ENCODE results near the gene DHH. TPM values are rescaled to one million over a fixed set of nuclear protein-coding genes. Genes with fewer than 3 reads are reported as not detected.

The DHH gene
- total RNA-seq, 4 donors from 2014 or later, result 0.23 to 0.45 (median 0.29) TPM; not detected in 1

DNA sequence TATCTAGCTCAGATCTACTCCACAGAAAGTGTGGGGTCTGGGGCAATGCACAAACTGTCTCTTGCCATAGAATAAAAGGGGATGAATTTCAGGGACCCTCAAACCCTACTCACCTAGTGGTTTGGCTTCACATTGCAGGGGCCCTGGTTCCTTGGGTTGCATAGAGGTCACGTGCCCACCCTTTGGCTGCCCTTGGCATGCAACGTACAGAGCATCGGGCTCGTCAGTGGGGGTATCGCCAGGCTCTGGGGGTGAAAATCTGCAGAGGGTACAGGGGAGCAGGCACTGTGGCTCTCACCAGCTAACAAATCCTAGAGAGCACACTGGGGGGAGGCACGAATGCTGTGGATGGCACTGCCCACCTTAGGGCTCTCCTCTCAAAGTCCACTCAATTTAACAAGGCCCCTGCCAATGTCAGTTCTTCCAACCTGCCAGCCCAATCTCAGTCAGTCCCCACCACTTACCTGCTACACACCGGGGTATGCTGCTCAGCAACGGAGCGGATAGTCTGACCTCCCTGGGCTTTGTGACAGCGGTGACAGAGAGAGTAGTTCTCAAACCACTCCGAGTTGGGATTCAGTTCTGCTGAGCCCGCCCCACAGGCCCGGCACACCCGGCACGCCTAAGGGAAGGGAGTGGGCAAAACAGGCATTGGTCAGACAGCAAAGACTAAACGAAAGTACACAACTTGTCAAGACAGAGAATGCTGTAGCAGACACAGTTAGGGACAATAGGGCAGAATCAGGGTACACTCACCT lies 42.0 kb downstream of the DHH start:
- no peak for DNase-seq (ENCODE audit: low spot score in 2 of 2)
- no peak overlapping the region for H3K4me3 ChIP-seq (ENCODE audit: low read depth, poor library complexity, severe bottlenecking)
- 70 to 74% methylated on average over 16 of the region's 16 CpGs for WGBS, 2 donors
- intact Hi-C loops (cut with DNase I; ENCODE audit: low total_unique reads), result no loop called here
- TF ChIP-seq, protein P1, sequence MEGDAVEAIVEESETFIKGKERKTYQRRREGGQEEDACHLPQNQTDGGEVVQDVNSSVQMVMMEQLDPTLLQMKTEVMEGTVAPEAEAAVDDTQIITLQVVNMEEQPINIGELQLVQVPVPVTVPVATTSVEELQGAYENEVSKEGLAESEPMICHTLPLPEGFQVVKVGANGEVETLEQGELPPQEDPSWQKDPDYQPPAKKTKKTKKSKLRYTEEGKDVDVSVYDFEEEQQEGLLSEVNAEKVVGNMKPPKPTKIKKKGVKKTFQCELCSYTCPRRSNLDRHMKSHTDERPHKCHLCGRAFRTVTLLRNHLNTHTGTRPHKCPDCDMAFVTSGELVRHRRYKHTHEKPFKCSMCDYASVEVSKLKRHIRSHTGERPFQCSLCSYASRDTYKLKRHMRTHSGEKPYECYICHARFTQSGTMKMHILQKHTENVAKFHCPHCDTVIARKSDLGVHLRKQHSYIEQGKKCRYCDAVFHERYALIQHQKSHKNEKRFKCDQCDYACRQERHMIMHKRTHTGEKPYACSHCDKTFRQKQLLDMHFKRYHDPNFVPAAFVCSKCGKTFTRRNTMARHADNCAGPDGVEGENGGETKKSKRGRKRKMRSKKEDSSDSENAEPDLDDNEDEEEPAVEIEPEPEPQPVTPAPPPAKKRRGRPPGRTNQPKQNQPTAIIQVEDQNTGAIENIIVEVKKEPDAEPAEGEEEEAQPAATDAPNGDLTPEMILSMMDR (IDR thresholded peaks at IDR 0.05), result no peak
- TF ChIP-seq POLR2A (IDR thresholded peaks at IDR 0.05), result no peak

DNA sequence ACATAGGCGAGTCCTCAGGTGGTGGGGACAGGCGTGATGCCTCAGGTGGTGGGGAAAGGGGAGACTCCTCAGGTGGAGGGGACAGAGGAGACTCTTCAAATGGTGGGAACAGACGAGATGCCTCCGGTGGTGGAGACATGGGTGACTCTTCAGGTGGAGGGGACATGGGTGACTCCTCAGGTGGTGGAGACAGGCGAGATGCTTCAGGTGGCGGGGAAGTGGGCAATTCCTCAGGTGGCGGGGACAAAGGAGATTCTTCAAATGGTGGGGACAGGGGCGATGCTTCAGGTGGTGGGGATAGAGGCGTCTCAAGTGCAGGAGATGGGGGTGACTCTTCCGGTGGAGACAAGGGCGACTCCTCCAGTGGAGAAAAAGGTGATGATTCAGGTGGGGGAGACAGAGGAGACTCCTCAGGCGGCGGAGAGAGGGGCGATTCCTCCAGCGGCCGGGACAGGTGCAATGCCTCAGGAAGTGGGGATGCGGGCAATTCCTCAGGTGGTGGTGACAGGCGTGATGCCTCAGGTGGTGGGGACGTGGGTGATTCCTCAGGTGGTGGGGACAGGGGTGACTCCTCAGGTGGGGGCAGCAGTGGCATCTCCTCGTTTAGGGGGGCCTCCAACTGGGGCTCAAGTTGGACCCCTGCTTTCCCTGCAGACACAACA lies 42.7 kb downstream of the DHH start:
- H3K4me3 ChIP-seq (ENCODE audit: low read depth, poor library complexity, severe bottlenecking), result no peak overlapping the region
- TF ChIP-seq POLR2A (IDR thresholded peaks at IDR 0.05), result no peak
- TF ChIP-seq, protein P1 (IDR thresholded peaks at IDR 0.05), result no peak
- intact Hi-C loops (cut with DNase I; ENCODE audit: low total_unique reads), result no loop called here
- DNase-seq (ENCODE audit: low spot score in 2 of 2), result no peak
- 89 to 91% methylated on average over 20 of the region's 20 CpGs for WGBS, 2 donors

DNA sequence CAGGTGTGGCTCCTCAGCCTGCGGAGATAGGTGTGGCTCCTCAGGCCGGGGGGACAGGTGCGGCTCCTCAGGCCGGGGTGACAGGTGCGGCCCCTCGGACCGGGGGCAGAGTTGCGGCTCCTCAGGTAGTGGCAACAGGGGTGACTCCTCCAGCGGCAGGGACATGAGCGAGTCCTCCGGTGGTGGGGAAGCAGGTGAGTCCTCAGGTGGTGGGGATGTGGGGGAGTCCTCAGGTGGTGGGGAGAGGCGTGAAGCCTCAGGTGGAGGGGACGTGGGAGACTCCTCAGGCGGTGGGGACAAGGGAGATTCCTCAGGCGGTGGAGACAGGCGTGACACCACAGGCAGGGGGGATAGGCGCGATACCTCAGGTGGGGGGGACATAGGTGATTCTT lies 43.2 kb downstream of the DHH start:
- TF ChIP-seq, protein P1 (IDR thresholded peaks at IDR 0.05), result no peak
- TF ChIP-seq POLR2A (IDR thresholded peaks at IDR 0.05), result no peak
- no peak for DNase-seq (ENCODE audit: low spot score in 2 of 2)
- intact Hi-C loops (cut with DNase I; ENCODE audit: low total_unique reads), result no loop called here
- WGBS, 2 donors, result 90 to 92% methylated on average over 16 to 18 of the region's 18 CpGs
- no peak overlapping the region for H3K4me3 ChIP-seq (ENCODE audit: low read depth, poor library complexity, severe bottlenecking)

DNA sequence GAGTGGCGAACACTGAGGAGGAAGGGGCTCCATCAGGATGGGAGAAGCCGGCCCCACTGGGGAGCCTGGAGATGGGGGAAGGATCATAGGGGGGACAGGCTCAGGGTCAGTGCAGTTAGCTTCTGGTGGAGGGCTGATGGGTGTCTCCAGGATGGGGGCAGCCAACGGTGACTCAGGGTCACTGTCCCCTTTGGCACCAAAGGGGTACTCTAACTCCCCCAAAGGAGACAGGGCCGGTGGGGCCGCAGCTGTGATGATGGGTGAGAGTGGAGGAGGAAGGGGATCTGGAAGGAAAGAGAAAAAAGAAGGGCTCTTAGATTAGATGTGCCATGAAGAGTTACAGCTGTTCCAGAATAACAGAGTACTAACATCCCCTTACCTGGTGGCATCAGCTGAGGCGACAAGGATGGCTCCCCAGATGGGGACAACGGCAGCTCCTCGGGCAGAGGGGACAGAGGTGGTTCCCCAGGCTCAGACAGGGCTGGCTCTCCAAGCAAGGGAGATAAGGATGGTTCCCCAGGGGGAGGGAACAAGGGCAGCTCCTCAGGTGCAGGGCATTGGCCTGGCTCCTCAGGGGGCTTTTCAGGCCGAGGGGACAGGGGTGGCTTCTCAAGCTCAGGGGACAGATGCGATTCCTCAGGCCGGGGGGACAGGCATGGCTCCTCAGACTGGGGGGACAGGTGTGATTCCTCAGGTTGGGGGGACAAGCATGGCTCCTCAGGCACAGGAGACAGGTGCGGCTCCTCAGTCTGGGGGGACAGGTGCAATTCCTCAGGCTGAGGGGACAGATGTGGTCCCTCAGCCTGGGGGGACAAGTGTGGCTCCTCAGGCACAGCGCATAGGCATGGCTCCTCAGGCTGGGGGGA lies 43.9 kb downstream of the DHH start:
- TF ChIP-seq, protein P1 (IDR thresholded peaks at IDR 0.05), result no peak
- no peak for TF ChIP-seq POLR2A (IDR thresholded peaks at IDR 0.05)
- 88 to 94% methylated on average over 9 to 13 of the region's 13 CpGs for WGBS, 2 donors
- intact Hi-C loops (cut with DNase I; ENCODE audit: low total_unique reads), result no loop called here
- DNase-seq (ENCODE audit: low spot score in 2 of 2), result no peak
- H3K4me3 ChIP-seq (ENCODE audit: low read depth, poor library complexity, severe bottlenecking), result no peak overlapping the region

DNA sequence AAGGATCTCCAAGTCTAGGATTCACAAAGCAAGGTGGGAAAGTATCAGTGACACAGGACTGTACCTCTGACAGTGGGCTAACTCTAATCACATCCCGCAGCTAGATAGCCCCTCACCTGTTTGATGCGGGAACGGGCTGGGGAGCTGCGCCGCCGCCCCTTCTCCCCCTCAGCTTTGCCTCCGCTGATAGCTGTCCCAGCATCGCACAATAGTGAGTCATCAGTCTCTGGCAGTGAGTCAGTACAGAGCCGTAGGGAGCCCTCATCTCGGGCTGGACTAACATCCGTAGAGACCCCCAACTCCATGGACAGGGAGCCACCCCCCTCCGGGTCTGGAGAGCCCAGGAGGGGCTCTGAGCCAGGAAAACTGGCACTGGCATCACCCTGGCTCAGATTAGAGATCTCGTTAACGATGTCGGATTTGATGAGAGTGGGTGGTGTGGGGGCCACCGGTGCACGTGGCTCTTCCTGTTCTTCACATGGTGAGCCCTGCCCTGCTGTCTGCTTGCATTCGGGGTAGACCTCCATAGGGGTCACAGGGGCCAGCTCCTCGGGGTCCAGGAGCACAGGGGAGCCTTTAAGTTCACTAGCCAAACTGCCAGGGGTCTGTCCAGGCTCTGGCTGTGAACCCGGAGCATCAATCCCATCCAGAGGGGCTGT lies 44.9 kb downstream of the DHH start:
- TF ChIP-seq, protein P1 (IDR thresholded peaks at IDR 0.05), result no peak
- TF ChIP-seq POLR2A (IDR thresholded peaks at IDR 0.05), result no peak
- intact Hi-C loops (cut with DNase I; ENCODE audit: low total_unique reads), result no loop called here
- no peak overlapping the region for H3K4me3 ChIP-seq (ENCODE audit: low read depth, poor library complexity, severe bottlenecking)
- no peak for DNase-seq (ENCODE audit: low spot score in 2 of 2)
- 79 to 83% methylated on average over 20 of the region's 20 CpGs for WGBS, 2 donors
